Mucosa of descending colon (tissue), 3 donors: ENCODE data around the gene EPHA8. TPM values are rescaled to one million over a fixed set of nuclear protein-coding genes. Genes with fewer than 3 reads are reported as not detected.

Source experiments
- ATAC-seq: fragments of 200-7000 bp; cut with Tn5 transposase; one replicate; pipeline ENCODE4 v1.9.1; 2020; ENCODE audit warnings: mild to moderate bottlenecking, moderate library complexity
- DNase-seq, 3 donors: peaks; one replicate each; pipeline ENCODE4 v3.0.0-alpha.2; 2020
- H3K36me3 ChIP-seq: fragments of 200-600 bp; one replicate; pipeline ENCODE4 v1.8.0; 2021; ENCODE audit warnings: low read depth, mild to moderate bottlenecking
- H3K4me1 ChIP-seq: fragments of 200-600 bp; one replicate; pipeline ENCODE4 v1.8.0; 2021; ENCODE audit warnings: low read depth, mild to moderate bottlenecking
- H3K4me3 ChIP-seq: fragments of 200-600 bp; one replicate; pipeline ENCODE4 v1.8.0; 2021; ENCODE audit warnings: mild to moderate bottlenecking
- H3K9me3 ChIP-seq: fragments of 200-600 bp; one replicate; pipeline ENCODE4 v1.8.0; 2021; ENCODE audit warnings: mild to moderate bottlenecking
- CTCF ChIP-seq: fragments of 200-600 bp; IDR thresholded peaks from one replicate; pipeline ENCODE4 v1.8.0; 2022; ENCODE audit warnings: antibody characterized with exemption, mild to moderate bottlenecking
- intact Hi-C, 2 donors: fragments of 100-400 bp; cut with DNase I in 1 of 2; cut with micrococcal nuclease in 1 of 2; formaldehyde crosslinking; loops; one replicate each; pipeline versions ENCODE4 v1.11.0 to v1.11.1; 2022; cut with DNase I, micrococcal nuclease
- total RNA-seq, 3 donors: library from RNA; stranded (reverse); fragmentation: NEBNext Ultra II Directional in 2 of 3; extraction: Animal tissue kit (Norgen Biotek cat#: 25700) in 2 of 3; gene quantifications; one replicate each; pipeline versions ENCODE4 v1.2.1 to v1.2.4, GENCODE V29; 2021 to 2023
- donor health status: DM: no; HTN: no; CAD: no; lungs with moderate emphysema.
- donor health status: DM: no; HTN: no; CAD: no.
- donor health status: DM: no; HTN: yes; CAD: no.

Gene EPHA8
- total RNA-seq, 3 donors from 2014 or later = not detected

- DNase-seq = no peak
- Histone ChIP-seq H3K9me3 (no peaks in the 10 kb centered on the region), H3K36me3 (no peaks in the 10 kb centered on the region), H3K4me1 (no peaks in the 10 kb centered on the region), H3K4me3 (no peak overlapping the region)
- TF ChIP-seq CTCF = no peak
- intact Hi-C loops = no loop called here
- peak; percentile 14 for ATAC-seq
Observed at GRCh38 chr1:22635436-22635835, 72.1 kb downstream of the EPHA8 start.

GRCh38 chr1:22636353-22636752, 73.1 kb downstream of the EPHA8 start, which contains the start of gene C1QA:
C1QA (plus strand) TSS chr1:22636628; CDS start chr1:22637617, 989 bp downstream.
- ATAC-seq (peak; percentile 42), DNase-seq (peak; percentile 42 to 65 (median 46))
- Histone ChIP-seq H3K9me3 (no peaks in the 10 kb centered on the region), H3K4me3 (no peak within 1 kb of the TSS), H3K36me3 (no peaks in the 10 kb centered on the region), H3K4me1 (no peaks in the 10 kb centered on the region)
- TF ChIP-seq CTCF = no peak
- intact Hi-C loops = no loop called here

- H3K4me1 ChIP-seq = no peaks in the 10 kb centered on the region
- no peak for TF ChIP-seq CTCF
Observed at GRCh38 chr1:22636927-22637326, 73.6 kb downstream of the EPHA8 start.

GRCh38 chr1:22637907-22638445, 74.7 kb downstream of the EPHA8 start:
- TF ChIP-seq CTCF = no peak
- Histone ChIP-seq H3K4me3 (no peak overlapping the region), H3K36me3 (no peaks in the 10 kb centered on the region), H3K9me3 (no peaks in the 10 kb centered on the region), H3K4me1 (no peaks in the 10 kb centered on the region)
- intact Hi-C loops = no loop called here
- DNase-seq (no peak), ATAC-seq (no peak)

More at GRCh38 chr1:22636927-22637326, 73.6 kb downstream of the EPHA8 start:
- no peaks in the 10 kb centered on the region for H3K36me3 ChIP-seq
- DNase-seq = no peak
- no peaks in the 10 kb centered on the region for H3K9me3 ChIP-seq
- intact Hi-C loops = no loop called here
- no peak for ATAC-seq
- H3K4me3 ChIP-seq = no peak overlapping the region

GRCh38 chr1:22638476-22639234, 75.4 kb downstream of the EPHA8 start:
- intact Hi-C loops = no loop called here
- no peaks in the 10 kb centered on the region for H3K4me1 ChIP-seq
- no peak for TF ChIP-seq CTCF
- H3K36me3 ChIP-seq = no peaks in the 10 kb centered on the region
- no peak overlapping the region for H3K4me3 ChIP-seq
- DNase-seq (no peak), ATAC-seq (no peak)
- no peaks in the 10 kb centered on the region for H3K9me3 ChIP-seq
